HL-60/S4 treated with phorbol 12-myristate 13-acetate at 8.2 ng/mL for 4 days and 3 days (cell line): ENCODE measurements around the gene PAEP.
"Not testable (repeated sequence)": the region's sequence is repeated elsewhere in the genome, so short reads cannot be mapped to it uniquely, and the experiment has no call there.

ENCODE experiments used
- in situ Hi-C: fragments of 300-500 bp; cut with MboI; formaldehyde crosslinking; loops from 2 replicates; pipeline ENCODE4 v1.15.0; 2022; ENCODE audit warnings: low sequenced_read_pairs

Gene PAEP

GRCh38 chr9:135561391-135562234 lies at the start of gene PAEP:
Gene PAEP, plus strand, starts transcription at chr9:135561756.
- in situ Hi-C loops: no loop called here

- in situ Hi-C loops: no loop called here
These were observed 49.3 kb upstream of the PAEP start for GRCh38 chr9:135512241-135512603.

GRCh38 chr9:135512904-135513303 lies 48.7 kb upstream of the PAEP start:
- in situ Hi-C loops: no loop called here

- in situ Hi-C loops: no loop called here
These were observed 48.2 kb upstream of the PAEP start for GRCh38 chr9:135513351-135513846.

- in situ Hi-C loops: not testable (repeated sequence)
These were observed 47.6 kb upstream of the PAEP start for GRCh38 chr9:135513906-135514305.

GRCh38 chr9:135514342-135515082 lies 47.0 kb upstream of the PAEP start:
- in situ Hi-C loops: no loop called here

GRCh38 chr9:135515083-135515951 lies 46.2 kb upstream of the PAEP start:
- in situ Hi-C loops: no loop called here

GRCh38 chr9:135516132-135516860 lies 45.3 kb upstream of the PAEP start:
- in situ Hi-C loops: no loop called here

- in situ Hi-C loops: no loop called here
These were observed 44.1 kb upstream of the PAEP start for GRCh38 chr9:135517407-135517822.

- in situ Hi-C loops: no loop called here
These were observed 42.2 kb upstream of the PAEP start for GRCh38 chr9:135519179-135519971.

- in situ Hi-C loops: no loop called here
These were observed 40.5 kb upstream of the PAEP start, which contains the start of gene LCN1 for GRCh38 chr9:135520916-135521607. Gene LCN1, plus strand, starts transcription at chr9:135521440. Its CDS starts 58 bp downstream, at chr9:135521498.

- in situ Hi-C loops: no loop called here
These were observed 39.9 kb upstream of the PAEP start for GRCh38 chr9:135521608-135522095.

GRCh38 chr9:135522137-135522877 lies 39.2 kb upstream of the PAEP start:
- in situ Hi-C loops: no loop called here

GRCh38 chr9:135522931-135523330 lies 38.6 kb upstream of the PAEP start:
- in situ Hi-C loops: no loop called here

GRCh38 chr9:135523521-135524129 lies 37.9 kb upstream of the PAEP start:
- in situ Hi-C loops: no loop called here

- in situ Hi-C loops: no loop called here
These were observed 37.3 kb upstream of the PAEP start for GRCh38 chr9:135524130-135524861.
